GM12878 (cell line): Measurements from ENCODE around the gene LMF2. TPM values are rescaled to one million over a fixed set of nuclear protein-coding genes. Genes with fewer than 3 reads are reported as not detected.

Experiments used
- ATAC-seq: fragments of 200-7000 bp; cut with Tn5 transposase; 3 replicates; pipeline ENCODE4 v1.9.1; 2020; ENCODE audit warnings: mild to moderate bottlenecking, moderate library complexity
- BruUV-seq: library from RNA; stranded (reverse); fragments of 400-500 nt; replicated peaks from 2 replicates; lab custom pipeline; 2021; lab: Mats Ljungman, UMichigan
- CTCF ChIA-PET: fragments of 300-600 bp; sonication (Branson Sonifier 250); formaldehyde crosslinking; extraction: SDS; loops from one replicate; lab custom pipeline; 2021; ENCODE audit warnings: inconsistent platforms; lab: Yijun Ruan, JAX
- POLR2A ChIA-PET: fragments of 350-600 bp; formaldehyde crosslinking; extraction: SDS; loops from one replicate; lab custom pipeline; 2021; ENCODE audit warnings: inconsistent platforms; lab: Charles Lee
- RAD21 ChIA-PET: fragments of 300-600 bp; sonication (Branson Sonifier 250); formaldehyde crosslinking; loops from one replicate; lab custom pipeline; 2023; ENCODE audit warnings: antibody characterized with exemption; ENCODE audit not compliant: unreplicated experiment; lab: Charles Lee
- SMC1A ChIA-PET: fragments of 300-600 bp; sonication (Branson Sonifier 250); formaldehyde crosslinking; loops from one replicate; lab custom pipeline; 2023; ENCODE audit not compliant: unreplicated experiment, uncharacterized antibody; lab: Charles Lee
- DNase-seq: peaks from one replicate; pipeline ENCODE4 v3.0.0-alpha.2; 2011; ENCODE audit warnings: low read depth, low spot score
- FAIRE-seq: peaks from 3 replicates; lab custom pipeline; 2011; peaks lifted over from hg19 to GRCh38; lab: Jason Lieb, UNC
- H2AFZ ChIP-seq: 2 replicates; pipeline ENCODE4 v1.6.0; 2011; ENCODE audit warnings: low read depth, low read length, control low read depth; ENCODE audit not compliant: control insufficient read depth
- H3K27ac ChIP-seq: 2 replicates; pipeline ENCODE4 v1.5.1; 2011; ENCODE audit warnings: control low read depth; ENCODE audit not compliant: control insufficient read depth, insufficient read depth
- H3K27me3 ChIP-seq, 2 experiments: replicated peaks in 1 of 2; 2 replicates each; pipeline versions ENCODE4 v1.6.0 to v1.6.1; 2011; ENCODE audit warnings: low read length in 1 of 2; ENCODE audit not compliant: control insufficient read depth in 2 of 2, insufficient read depth in 2 of 2
- H3K36me3 ChIP-seq, 2 experiments: 2 replicates each; pipeline ENCODE4 v1.5.1; 2011; ENCODE audit warnings: low read length in 1 of 2; ENCODE audit not compliant: control insufficient read depth in 2 of 2, insufficient read depth in 2 of 2
- H3K4me1 ChIP-seq: 2 replicates; pipeline ENCODE4 v1.6.1; 2011; ENCODE audit warnings: mild to moderate bottlenecking, low read length, moderate library complexity, mixed read lengths; ENCODE audit not compliant: control insufficient read depth, insufficient read depth
- H3K4me2 ChIP-seq: 2 replicates; pipeline ENCODE4 v1.6.0; 2011; ENCODE audit warnings: control low read depth; ENCODE audit not compliant: control insufficient read depth, insufficient read depth
- H3K4me3 ChIP-seq: fragments of 200-600 bp; sonication (generic); 2 replicates; pipeline ENCODE4 v1.5.1; 2016
- H3K79me2 ChIP-seq: 2 replicates; pipeline ENCODE4 v1.6.0; 2011; ENCODE audit warnings: low read length; ENCODE audit not compliant: control insufficient read depth, insufficient read depth
- H3K9ac ChIP-seq: 2 replicates; pipeline ENCODE4 v1.8.0; 2011; ENCODE audit warnings: low read length, control low read depth, mixed read lengths; ENCODE audit not compliant: control insufficient read depth, insufficient read depth
- H3K9me3 ChIP-seq: replicated peaks from 3 replicates; pipeline ENCODE4 v1.5.1; 2011; ENCODE audit warnings: mild to moderate bottlenecking, low read length; ENCODE audit not compliant: control insufficient read depth, insufficient read depth
- H4K20me1 ChIP-seq: 2 replicates; pipeline ENCODE4 v1.6.0; 2011; ENCODE audit not compliant: control insufficient read depth, insufficient read depth
- BRCA1 ChIP-seq: IDR thresholded peaks from 2 replicates; pipeline ENCODE4 v1.6.1; 2011; ENCODE audit warnings: low read depth, low read length, improper control_type of control experiment
- CEBPB ChIP-seq, 2 experiments: fragments of 150-350 bp in 1 of 2; IDR thresholded peaks; 2 replicates each; pipeline ENCODE4 v1.6.1; 2012 to 2014; ENCODE audit warnings: low read depth in 2 of 2, low read length in 2 of 2, borderline replicate concordance in 1 of 2, inconsistent platforms in 1 of 2
- FOXK2 ChIP-seq: fragments of 450-650 bp; IDR thresholded peaks from 2 replicates; pipeline ENCODE4 v1.6.1; 2017; ENCODE audit warnings: mild to moderate bottlenecking, moderate library complexity
- MTA3 ChIP-seq: IDR thresholded peaks from 2 replicates; pipeline ENCODE4 v1.6.1; 2012; ENCODE audit warnings: low read length, inconsistent platforms, borderline replicate concordance
- NFIC ChIP-seq: IDR thresholded peaks from 2 replicates; pipeline ENCODE4 v1.6.1; 2012; ENCODE audit warnings: low read depth, mild to moderate bottlenecking, inconsistent platforms, low read length, moderate library complexity
- SMAD1 ChIP-seq: fragments of 450-650 bp; IDR thresholded peaks from 2 replicates; pipeline ENCODE4 v1.6.1; 2018; ENCODE audit warnings: mild to moderate bottlenecking, low read depth; ENCODE audit not compliant: partially characterized antibody
- SRF ChIP-seq, 2 experiments: IDR thresholded peaks; 2 replicates each; pipeline ENCODE4 v1.6.1; 2011; ENCODE audit warnings: low read depth in 2 of 2, low read length in 2 of 2, mild to moderate bottlenecking in 1 of 2, moderate library complexity in 1 of 2
- STAT3 ChIP-seq: IDR thresholded peaks from 2 replicates; pipeline ENCODE4 v1.6.1; 2011; ENCODE audit warnings: low read depth, low read length, improper control_type of control experiment
- YY1 ChIP-seq: IDR thresholded peaks from 2 replicates; pipeline ENCODE4 v1.6.1; 2011; ENCODE audit warnings: low read depth, mild to moderate bottlenecking, low read length
- ZNF592 ChIP-seq: fragments of 450-650 bp; IDR thresholded peaks from 2 replicates; pipeline ENCODE4 v1.6.1; 2017; ENCODE audit warnings: mild to moderate bottlenecking, moderate library complexity
- WGBS: methylation state at CpG from one replicate; pipeline ENCODE4 v1.1.6; 2016; ENCODE audit warnings: low lambda C conversion rate; ENCODE audit not compliant: insufficient replicate concordance, insufficient coverage; ENCODE audit errors: missing lambda C conversion rate; 5-methylcytosine and 5-hydroxymethylcytosine counted together
- in situ Hi-C: fragments of 300-500 bp; cut with MboI; formaldehyde crosslinking; loops from 9 replicates; pipeline ENCODE4 v1.14.3; 2018; ENCODE audit warnings: mixed read lengths
- intact Hi-C: fragments of 100-400 bp; cut with micrococcal nuclease; formaldehyde crosslinking; loops from one replicate; pipeline ENCODE4 v1.14.2; 2022; ENCODE audit not compliant: unreplicated experiment
- polyA plus RNA-seq, 11 experiments: library from polyadenylated mRNA; depleted of rRNA in 4 of 11; unstranded in 6 of 11; stranded (reverse) in 5 of 11; fragments of >200 nt; fragmentation: Nextera tagmentation in 4 of 11; fragmentation: Illumina TruSeq in 1 of 11; extraction: Ambion mirVana in 4 of 11; extraction: Trizol in 1 of 11; gene quantifications; 1 replicate in 1 of 11; 2 replicates in 10 of 11; pipeline versions ENCODE4 v1.2.1 to v1.2.3, GENCODE V29; 2011 to 2016; ENCODE audit warnings: inconsistent platforms in 2 of 11, missing spikeins in 2 of 11, low read depth in 1 of 11
- total RNA-seq, 4 experiments: library from RNA; depleted of rRNA in 3 of 4; stranded (reverse); fragments of >200 nt in 3 of 4; fragmentation: Illumina TruSeq in 1 of 4; extraction: Trizol in 1 of 4; gene quantifications; 2 replicates each; pipeline versions ENCODE4 v1.2.1 to v1.2.3, GENCODE V29; 2013 to 2021

LMF2 gene
- total and polyA plus RNA-seq, 10 of the 15 experiments (the other 5 are each of a cell fraction or from before 2014, with no cell fraction given), result 0.08 to 57.5 (median 21.2) TPM

GRCh38 chr22:50489363-50490243 is 17.9 kb downstream of the LMF2 start:
- Histone ChIP-seq H3K4me2 (no peak overlapping the region), H4K20me1 (no peaks in the 10 kb centered on the region), H3K9ac (no peak overlapping the region), H3K4me1 (peaks cover 5% of the 10 kb centered on the region), H3K4me3 (no peak overlapping the region), H3K9me3 (no peaks in the 10 kb centered on the region), H3K27me3 (no peaks in the 10 kb centered on the region), H3K79me2 (no peaks in the 10 kb centered on the region), H2AFZ (no peak overlapping the region), H3K27ac (no peak overlapping the region), H3K36me3 (no peaks in the 10 kb centered on the region)
- ChIA-PET CTCF (no interaction called here), SMC1A (no interaction called here), RAD21 (interaction anchor here (0.6 kb wide), 1 partner anchor 165 kb away, joined by 3 read pairs; no protein-coding TSS in a partner anchor), POLR2A (no interaction called here)
- no peak for TF ChIP-seq FOXK2
- TF ChIP-seq MTA3, result no peak
- TF ChIP-seq YY1, result no peak
- no peak for TF ChIP-seq CEBPB (IDR thresholded peaks at IDR 0.05; ENCODE audit: borderline replicate concordance in 1 of 2, low read depth in 2 of 2, low read length in 2 of 2)
- TF ChIP-seq STAT3, result no peak
- TF ChIP-seq BRCA1, result no peak
- no peak for TF ChIP-seq SMAD1
- DNase-seq, result no peak
- no peak for ATAC-seq
- no peak for FAIRE-seq
- intact Hi-C loops (no loop called here), in situ Hi-C loops (loop anchor here (10.0 kb wide), 1 partner anchor 235 kb away; the partner anchor contains the start of gene HDAC10)
- WGBS, result 74% methylated on average over 20 of the region's 31 CpGs
- no TSS peak for BruUV-seq

- DNase-seq (no peak), ATAC-seq (no peak), FAIRE-seq (no peak)
- WGBS, result 79% methylated on average over 16 of the region's 19 CpGs
- no peaks in the 10 kb centered on the region for H4K20me1 ChIP-seq
- intact Hi-C loops (no loop called here), in situ Hi-C loops (no loop called here)
- ChIA-PET CTCF (no interaction called here), POLR2A (no interaction called here), RAD21 (no interaction called here), SMC1A (no interaction called here)
- no peak for TF ChIP-seq NFIC
- TF ChIP-seq ZNF592, result no peak
- no peak for TF ChIP-seq SRF (IDR thresholded peaks at IDR 0.05; ENCODE audit: low read depth in 2 of 2, low read length in 2 of 2)
- H2AFZ ChIP-seq, result no peak overlapping the region
- H3K4me2 ChIP-seq, result no peak overlapping the region
- no peaks in the 10 kb centered on the region for H3K9me3 ChIP-seq
- H3K4me3 ChIP-seq, result no peak overlapping the region
- H3K79me2 ChIP-seq, result no peaks in the 10 kb centered on the region
- peaks cover 5% of the 10 kb centered on the region for H3K4me1 ChIP-seq
- no peaks in the 10 kb centered on the region for H3K27me3 ChIP-seq
- no peaks in the 10 kb centered on the region for H3K36me3 ChIP-seq
- H3K27ac ChIP-seq, result no peak overlapping the region
- BruUV-seq, result no TSS peak
- H3K9ac ChIP-seq, result no peak overlapping the region
These were observed 18.6 kb downstream of the LMF2 start for GRCh38 chr22:50488886-50489285.
